Measurements from ENCODE around the gene KLHL7. TPM values are rescaled to one million over a fixed set of nuclear protein-coding genes. Genes with fewer than 3 reads are reported as not detected.

Gene KLHL7
- total and polyA plus RNA-seq, 9 of the 15 experiments (the other 6 are each of a cell fraction or from before 2014, with no cell fraction given) = 4.2 to 63.1 (median 32.3) TPM

DNA sequence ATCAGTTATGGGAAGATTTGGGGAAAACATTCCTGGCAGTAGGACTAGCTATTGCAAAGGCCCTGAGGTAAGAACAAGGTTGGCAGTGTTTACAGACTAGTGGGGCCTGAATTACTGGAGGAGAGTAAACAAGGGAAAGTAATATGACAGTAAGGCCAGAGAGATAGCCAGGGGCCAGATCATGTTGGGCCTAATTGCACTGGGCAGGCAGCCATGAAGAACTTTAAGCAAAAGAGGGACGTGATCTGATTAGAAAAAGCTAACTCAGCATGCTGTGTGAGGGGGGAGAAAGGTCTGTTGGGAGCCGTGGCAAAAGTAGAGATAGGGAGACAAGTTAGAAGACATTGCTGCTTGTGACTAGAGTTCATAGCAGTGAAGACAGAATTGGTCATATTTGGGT is 85.4 kb downstream of the KLHL7 start (continued):
- 0 out of 2 replicates have a peak, but pooled peaks have one; percentile 34 for TF ChIP-seq PML (IDR thresholded peaks at IDR 0.05; ENCODE audit: low read length)
- TF ChIP-seq FOXM1 (IDR thresholded peaks at IDR 0.05; ENCODE audit: low read depth) = peak; percentile 63
- TF ChIP-seq FOXM1 (CRISPR knock-in tag; IDR thresholded peaks at IDR 0.05; ENCODE audit: low read depth) = no peak
- TF ChIP-seq STAT5A (IDR thresholded peaks at IDR 0.05; ENCODE audit: borderline replicate concordance, low read length) = peak; percentile 35; the same call in 1 of the 2 replicates
- peak; percentile 84; the same call in 1 of the 2 replicates for TF ChIP-seq CHAMP1 (IDR thresholded peaks at IDR 0.05)
- peak in 1 of 3 experiments; percentile 46 for TF ChIP-seq YY1 (IDR thresholded peaks at IDR 0.05; ENCODE audit: borderline replicate concordance in 1 of 3, control insufficient read depth in 1 of 3, extremely low read depth in 1 of 3, insufficient read depth in 3 of 3, insufficient read length in 1 of 3, insufficient replicate concordance in 2 of 3, low read depth in 1 of 3, low read length in 2 of 3)
- TF ChIP-seq CHD4 (IDR thresholded peaks at IDR 0.05; ENCODE audit: insufficient read depth, insufficient replicate concordance, low read depth, low read length, poor library complexity, severe bottlenecking) = no peak
- TF ChIP-seq HES1 (IDR thresholded peaks at IDR 0.05; ENCODE audit: low read depth) = peak; percentile 54; the same call in 1 of the 2 replicates
- peak; percentile 17; the same call in 1 of the 2 replicates for TF ChIP-seq REST (IDR thresholded peaks at IDR 0.05; ENCODE audit: borderline replicate concordance)
- TF ChIP-seq REST (CRISPR knock-in tag; IDR thresholded peaks at IDR 0.05; ENCODE audit: low read depth) = no peak
- TF ChIP-seq BCOR (IDR thresholded peaks at IDR 0.05) = peak; percentile 76
- 0 out of 4 replicates have a peak, but pooled peaks of 1 of the 2 experiments have one; percentile 41 for TF ChIP-seq NONO (IDR thresholded peaks at IDR 0.05; ENCODE audit: low read depth in 2 of 2, low read length in 1 of 2)
- TF ChIP-seq FOXP1 (CRISPR knock-in tag; IDR thresholded peaks at IDR 0.05) = 0 out of 2 replicates have a peak, but pooled peaks have one; percentile 56
- TF ChIP-seq, protein P1, sequence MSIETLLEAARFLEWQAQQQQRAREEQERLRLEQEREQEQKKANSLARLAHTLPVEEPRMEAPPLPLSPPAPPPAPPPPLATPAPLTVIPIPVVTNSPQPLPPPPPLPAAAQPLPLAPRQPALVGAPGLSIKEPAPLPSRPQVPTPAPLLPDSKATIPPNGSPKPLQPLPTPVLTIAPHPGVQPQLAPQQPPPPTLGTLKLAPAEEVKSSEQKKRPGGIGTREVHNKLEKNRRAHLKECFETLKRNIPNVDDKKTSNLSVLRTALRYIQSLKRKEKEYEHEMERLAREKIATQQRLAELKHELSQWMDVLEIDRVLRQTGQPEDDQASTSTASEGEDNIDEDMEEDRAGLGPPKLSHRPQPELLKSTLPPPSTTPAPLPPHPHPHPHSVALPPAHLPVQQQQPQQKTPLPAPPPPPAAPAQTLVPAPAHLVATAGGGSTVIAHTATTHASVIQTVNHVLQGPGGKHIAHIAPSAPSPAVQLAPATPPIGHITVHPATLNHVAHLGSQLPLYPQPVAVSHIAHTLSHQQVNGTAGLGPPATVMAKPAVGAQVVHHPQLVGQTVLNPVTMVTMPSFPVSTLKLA (conservative IDR thresholded peaks at IDR 0.05) = peak in 1 of 2 experiments; percentile 67; a peak in 3 of 4 replicates

Measured in K562 (cell line).